CD8-positive, alpha-beta memory T cell (primary cell): Measurements from ENCODE around the gene NMT2. TPM values are rescaled to one million over a fixed set of nuclear protein-coding genes. Genes with fewer than 3 reads are reported as not detected.

Source experiments
- CTCF ChIA-PET: fragments of 350-600 bp; sonication (Branson Sonifier 250); formaldehyde crosslinking; loops from one replicate; lab custom pipeline; 2021; ENCODE audit warnings: antibody characterized with exemption; lab: Charles Lee
- POLR2A ChIA-PET: fragments of 350-600 bp; sonication (Branson Sonifier 250); formaldehyde crosslinking; loops from one replicate; lab custom pipeline; 2021; ENCODE audit warnings: antibody characterized with exemption; lab: Charles Lee
- DNase-seq, 5 donors: peaks; one replicate each; pipeline versions ENCODE4 v3.0.0 to v3.0.0-alpha.2; 2020 to 2022; ENCODE audit warnings: mixed read lengths in 1 of 5
- H3K27ac ChIP-seq: one replicate; pipeline ENCODE4 v1.7.0; 2013; ENCODE audit warnings: low read depth, mild to moderate bottlenecking, low read length, moderate library complexity
- H3K27me3 ChIP-seq: 2 replicates; pipeline ENCODE4 v1.7.0; 2013; ENCODE audit warnings: low read length, mild to moderate bottlenecking; ENCODE audit not compliant: insufficient read depth, poor library complexity, severe bottlenecking
- H3K36me3 ChIP-seq: 2 replicates; pipeline ENCODE4 v1.7.0; 2013; ENCODE audit warnings: mild to moderate bottlenecking, low read length, moderate library complexity; ENCODE audit not compliant: insufficient read depth
- H3K4me1 ChIP-seq: 2 replicates; pipeline ENCODE4 v1.7.0; 2013; ENCODE audit warnings: mild to moderate bottlenecking, low read length, moderate library complexity; ENCODE audit not compliant: insufficient read depth
- H3K4me3 ChIP-seq: 2 replicates; pipeline ENCODE4 v1.7.0; 2013; ENCODE audit warnings: mild to moderate bottlenecking, low read length
- H3K9me3 ChIP-seq: 2 replicates; pipeline ENCODE4 v1.7.0; 2013; ENCODE audit warnings: mild to moderate bottlenecking, low read length
- H3K27ac Mint-ChIP-seq, 8 donors: one replicate each; pipeline ENCODE4 v1.8.0; 2020 to 2021; ENCODE audit warnings: mixed read lengths in 8 of 8, mild to moderate bottlenecking in 6 of 8, inconsistent platforms in 3 of 8, moderate library complexity in 3 of 8
- H3K27me3 Mint-ChIP-seq, 2 donors: one replicate each; pipeline ENCODE4 v1.8.0; 2020 to 2021; ENCODE audit warnings: mixed read lengths in 2 of 2, mild to moderate bottlenecking in 1 of 2, moderate library complexity in 1 of 2
- H3K36me3 Mint-ChIP-seq, 3 donors: one replicate each; pipeline ENCODE4 v1.8.0; 2020 to 2021; ENCODE audit warnings: mixed read lengths in 3 of 3, inconsistent platforms in 1 of 3, mild to moderate bottlenecking in 1 of 3
- H3K4me1 Mint-ChIP-seq, 3 donors: one replicate each; pipeline ENCODE4 v1.8.0; 2020 to 2021; ENCODE audit warnings: mixed read lengths in 3 of 3, inconsistent platforms in 1 of 3, mild to moderate bottlenecking in 1 of 3
- H3K4me3 Mint-ChIP-seq, 7 donors: one replicate each; pipeline ENCODE4 v1.8.0; 2020 to 2021; ENCODE audit warnings: mixed read lengths in 7 of 7, mild to moderate bottlenecking in 6 of 7, moderate library complexity in 4 of 7, inconsistent platforms in 2 of 7
- H3K9me3 Mint-ChIP-seq, 5 donors: one replicate each; pipeline ENCODE4 v1.8.0; 2020 to 2022; ENCODE audit warnings: mixed read lengths in 5 of 5, mild to moderate bottlenecking in 3 of 5, moderate library complexity in 2 of 5, inconsistent platforms in 1 of 5
- polyA plus RNA-seq: library from polyadenylated mRNA; unstranded; fragments of 300-500 nt; fragmentation: Illumina TruSeq; gene quantifications from one replicate; pipeline ENCODE4 v1.2.3, GENCODE V29; 2021
- total RNA-seq, 2 experiments: library from RNA; stranded (reverse); gene quantifications; one replicate each; pipeline ENCODE4 v1.2.3, GENCODE V29; 2021

Gene NMT2
- total and polyA plus RNA-seq, 3 experiments from 2014 or later: 16.1 to 36.6 (median 16.8) TPM

GRCh38 chr10:15059914-15060313 lies 108.6 kb downstream of the NMT2 start:
- peaks cover 14 to 20% (median 18%) of the 10 kb centered on the region in 5 donors for H3K9me3 Mint-ChIP-seq
- Histone ChIP-seq H3K9me3 (no peaks in the 10 kb centered on the region), H3K27ac (no peak overlapping the region), H3K36me3 (no peaks in the 10 kb centered on the region), H3K27me3 (no peaks in the 10 kb centered on the region), H3K4me3 (no peak overlapping the region), H3K4me1 (no peaks in the 10 kb centered on the region)
- H3K4me1 Mint-ChIP-seq: no peaks in the 10 kb centered on the region
- no peak for DNase-seq
- peaks cover 25 to 43% of the 10 kb centered on the region in 2 donors for H3K27me3 Mint-ChIP-seq
- H3K4me3 Mint-ChIP-seq: no peak overlapping the region
- no peak overlapping the region for H3K27ac Mint-ChIP-seq
- peaks cover 1 to 17% (median 7%) of the 10 kb centered on the region in 3 donors for H3K36me3 Mint-ChIP-seq
- CTCF ChIA-PET: no interaction called here
- POLR2A ChIA-PET: no interaction called here

- Histone ChIP-seq H3K9me3 (no peaks in the 10 kb centered on the region), H3K4me1 (no peaks in the 10 kb centered on the region), H3K36me3 (no peaks in the 10 kb centered on the region), H3K27me3 (no peaks in the 10 kb centered on the region), H3K27ac (no peak overlapping the region), H3K4me3 (no peak overlapping the region)
- POLR2A ChIA-PET: no interaction called here
- Mint-ChIP-seq H3K27me3 (peaks cover 25 to 38% of the 10 kb centered on the region in 2 donors), H3K4me1 (no peaks in the 10 kb centered on the region), H3K4me3 (no peak overlapping the region), H3K27ac (no peak overlapping the region), H3K36me3 (peaks cover 1 to 17% (median 7%) of the 10 kb centered on the region in 3 donors), H3K9me3 (peaks cover 14 to 20% (median 17%) of the 10 kb centered on the region in 5 donors)
- DNase-seq: no peak
- CTCF ChIA-PET: no interaction called here
These were observed 109.8 kb downstream of the NMT2 start for GRCh38 chr10:15058689-15059088.

Other genes with a start within 250 kb of the NMT2 start
- gene DCLRE1C, start 214.6 kb downstream of the NMT2 start, total RNA-seq: 10 to 100 TPM; 11.3 to 12.5 TPM
- 28.4 TPM for gene DCLRE1C, start 214.6 kb downstream of the NMT2 start, polyA plus RNA-seq
- 1 to 10 TPM in 1 of 2 experiments, under 1 TPM in 1; 0.91 to 1.2 TPM for gene MEIG1, start 209.3 kb downstream of the NMT2 start, total RNA-seq
- gene MEIG1, start 209.3 kb downstream of the NMT2 start, polyA plus RNA-seq: 0.67 TPM
- not detected for gene OLAH, start 124.8 kb downstream of the NMT2 start, total RNA-seq
- gene OLAH, start 124.8 kb downstream of the NMT2 start, polyA plus RNA-seq: not detected
- 1 to 10 TPM in 1 of 2 experiments, under 1 TPM in 1; 0.80 to 1.2 TPM for gene ACBD7, start 79.9 kb downstream of the NMT2 start, total RNA-seq
- gene ACBD7, start 79.9 kb downstream of the NMT2 start, polyA plus RNA-seq: not detected
- gene RPP38, start 71.3 kb downstream of the NMT2 start, total RNA-seq: 10 to 100 TPM; 21.3 to 21.7 TPM
- 27.3 TPM for gene RPP38, start 71.3 kb downstream of the NMT2 start, polyA plus RNA-seq
- gene FAM171A1, start 202.6 kb upstream of the NMT2 start, total RNA-seq: 1 to 10 TPM; 4.2 to 4.9 TPM
- 9.7 TPM for gene FAM171A1, start 202.6 kb upstream of the NMT2 start, polyA plus RNA-seq